Mesodermal cell (in vitro differentiated cells): ENCODE measurements around the gene KIAA2012.

ENCODE experiments used
- H3K27ac ChIP-seq: 2 replicates; pipeline ENCODE4 v1.7.0; 2013; ENCODE audit warnings: mild to moderate bottlenecking, low read depth, low read length, moderate library complexity; ENCODE audit not compliant: severe bottlenecking
- H3K36me3 ChIP-seq: 2 replicates; pipeline ENCODE4 v1.7.1; 2013; ENCODE audit warnings: mild to moderate bottlenecking, low read length, moderate library complexity; ENCODE audit not compliant: control insufficient read depth, insufficient read depth
- H3K4me1 ChIP-seq: one replicate; pipeline ENCODE4 v1.7.1; 2013; ENCODE audit warnings: mild to moderate bottlenecking, low read length; ENCODE audit not compliant: insufficient read depth, control insufficient read depth, poor library complexity, severe bottlenecking
- H3K4me3 ChIP-seq: 2 replicates; pipeline ENCODE4 v1.7.0; 2013; ENCODE audit warnings: low read length, control low read depth, mild to moderate bottlenecking; ENCODE audit not compliant: insufficient read depth, poor library complexity, severe bottlenecking; ENCODE audit errors: extremely low read depth
- H3K9me3 ChIP-seq: 2 replicates; pipeline ENCODE4 v1.7.1; 2013; ENCODE audit warnings: mild to moderate bottlenecking, low read length, moderate library complexity; ENCODE audit not compliant: control insufficient read depth
- WGBS, 2 experiments: methylation state at CpG; one replicate each; pipeline ENCODE4 v1.1.5; 2013; ENCODE audit warnings: missing lambda C conversion rate in 2 of 2; ENCODE audit not compliant: insufficient coverage in 2 of 2; 5-methylcytosine and 5-hydroxymethylcytosine counted together

Gene KIAA2012

DNA sequence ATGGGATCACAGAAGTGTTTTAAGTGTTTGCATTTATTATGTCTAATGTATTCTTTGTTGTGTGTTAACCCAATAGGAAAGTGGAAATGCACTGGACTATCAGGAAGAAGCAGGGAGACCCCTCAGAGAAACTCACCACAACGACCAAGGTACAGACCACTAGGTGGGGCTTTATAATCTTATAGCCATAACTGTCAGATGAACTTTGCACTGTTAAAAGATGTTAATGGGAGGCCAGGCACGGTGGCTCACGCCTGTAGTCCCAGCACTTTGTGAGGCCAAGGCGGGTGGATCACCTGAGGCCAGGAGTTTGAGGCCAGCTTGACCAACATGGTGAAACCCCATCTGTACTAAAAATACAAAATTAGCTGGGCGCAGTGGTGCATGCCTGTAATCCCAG lies 92.2 kb downstream of the KIAA2012 start:
- no peak overlapping the region for H3K27ac ChIP-seq
- 82 to 83% methylated on average over 3 to 4 of the region's 5 CpGs for WGBS, 2 experiments

DNA sequence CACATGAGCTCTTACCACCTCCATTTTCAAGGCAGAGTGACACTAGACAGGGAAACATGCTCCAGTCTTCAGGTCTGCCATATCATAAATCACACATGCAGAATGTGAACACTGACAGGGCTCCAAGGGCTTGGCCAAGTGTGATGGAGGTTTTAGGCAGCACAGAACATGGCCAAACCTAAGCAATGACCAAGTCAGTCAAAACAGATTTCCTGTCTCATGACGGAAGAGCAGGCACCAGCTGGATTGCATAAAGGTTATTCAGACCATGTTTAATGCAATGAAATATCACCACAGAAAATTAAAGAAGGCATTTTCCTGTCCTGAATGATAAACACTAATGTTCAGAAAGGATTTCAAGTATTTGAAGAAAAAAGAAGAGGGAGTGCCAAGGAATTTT lies 92.9 kb downstream of the KIAA2012 start:
- 80% methylated on average over 1 of the region's 1 CpG; no CpG with 5 or more reads in 1 of the 2 experiments for WGBS, 2 experiments
- H3K4me1 ChIP-seq: peaks cover 16% of the 10 kb centered on the region
- H3K9me3 ChIP-seq: no peaks in the 10 kb centered on the region
- no peak overlapping the region for H3K27ac ChIP-seq
- no peak overlapping the region for H3K4me3 ChIP-seq
- H3K36me3 ChIP-seq: no peaks in the 10 kb centered on the region

More for the DNA sequence above, 92.2 kb downstream of the KIAA2012 start:
- H3K4me3 ChIP-seq: no peak overlapping the region
- H3K9me3 ChIP-seq: no peaks in the 10 kb centered on the region
- peaks cover 18% of the 10 kb centered on the region for H3K4me1 ChIP-seq
- no peaks in the 10 kb centered on the region for H3K36me3 ChIP-seq

DNA sequence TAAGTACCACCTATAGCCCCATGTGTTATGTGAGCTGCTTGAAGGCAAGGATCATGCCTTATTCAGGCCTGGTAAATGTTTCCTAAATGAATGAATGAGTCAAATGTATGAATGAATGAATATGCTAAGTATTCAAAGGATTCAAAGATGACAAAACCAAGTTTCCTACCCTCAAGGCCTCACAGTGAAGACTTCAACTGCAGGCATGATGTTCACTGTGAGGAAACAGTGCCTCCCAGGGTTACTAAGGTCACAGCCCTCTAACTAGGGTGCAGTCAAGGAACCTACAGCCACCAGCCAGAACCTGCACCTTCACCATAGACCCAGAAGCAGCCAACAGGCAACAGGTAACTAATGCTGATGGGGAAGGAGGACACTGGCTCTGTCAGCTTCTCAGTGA lies 96.1 kb downstream of the KIAA2012 start:
- H3K9me3 ChIP-seq: no peaks in the 10 kb centered on the region
- H3K4me3 ChIP-seq: no peak overlapping the region

DNA sequence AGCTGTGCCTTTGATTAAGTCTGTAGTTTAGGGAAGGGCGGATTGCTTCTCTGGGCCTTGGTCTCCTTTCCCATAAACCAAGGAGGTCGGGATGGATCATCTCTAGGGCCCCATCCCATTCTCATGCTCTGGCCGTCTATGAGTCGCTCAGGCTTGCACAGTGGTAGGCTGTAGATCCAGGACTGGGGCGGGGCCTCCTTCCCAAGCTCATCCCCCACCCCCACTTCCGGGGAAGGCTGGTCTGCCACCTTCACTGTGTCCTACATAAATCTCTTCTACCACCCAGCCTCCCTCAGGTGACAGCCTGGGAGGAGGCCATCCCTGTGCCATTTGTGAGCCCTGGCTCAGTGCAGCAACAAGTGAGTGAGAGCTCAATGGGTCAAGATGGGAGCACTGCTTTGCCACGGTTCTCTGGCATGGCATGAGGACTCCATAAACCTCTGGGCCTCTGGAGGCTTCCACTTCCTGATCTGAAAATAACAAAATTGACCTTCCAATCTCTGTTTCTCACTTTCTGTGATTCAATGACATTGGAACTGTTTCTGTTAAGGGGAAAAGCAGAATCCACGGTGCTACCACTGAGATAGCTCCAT lies 96.9 kb downstream of the KIAA2012 start:
- Histone ChIP-seq H3K4me3 (no peak overlapping the region), H3K36me3 (no peaks in the 10 kb centered on the region), H3K4me1 (peaks cover 4% of the 10 kb centered on the region), H3K27ac (no peak overlapping the region), H3K9me3 (no peaks in the 10 kb centered on the region)
- WGBS, 2 experiments: 88 to 91% methylated on average over 3 to 7 of the region's 8 CpGs

More for the DNA sequence above, 96.1 kb downstream of the KIAA2012 start:
- Histone ChIP-seq H3K36me3 (no peaks in the 10 kb centered on the region), H3K4me1 (peaks cover 9% of the 10 kb centered on the region), H3K27ac (no peak overlapping the region)

DNA sequence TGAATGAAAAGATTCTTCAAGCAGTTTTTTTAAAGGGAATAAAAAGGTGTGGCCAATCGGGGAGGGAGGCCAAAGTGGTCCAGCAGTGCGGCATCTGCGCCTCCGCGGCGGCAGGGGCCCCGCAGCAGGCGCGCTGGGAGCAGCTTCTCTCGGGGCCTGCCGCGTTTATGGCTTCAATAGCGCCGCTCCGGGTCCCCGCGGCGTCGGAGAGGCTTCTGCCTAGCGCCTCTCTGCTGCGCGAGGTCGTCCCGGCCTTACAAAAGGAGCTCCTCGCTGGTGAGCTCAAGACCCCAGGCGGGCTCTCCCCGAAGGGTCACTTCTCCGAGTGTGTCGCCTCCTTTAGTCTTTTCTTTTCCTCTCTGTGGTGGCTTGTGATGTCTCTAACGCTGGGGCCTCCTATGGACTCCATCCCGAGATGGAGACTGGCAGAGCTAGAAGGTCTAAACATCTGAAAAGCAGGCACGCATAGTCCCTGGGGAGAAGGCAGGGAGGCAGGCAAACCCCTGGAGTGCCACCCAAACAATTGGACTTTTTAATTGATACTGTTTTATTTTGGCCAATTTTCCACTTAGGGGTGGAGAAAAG lies 98.3 kb downstream of the KIAA2012 start:
- peaks cover 4% of the 10 kb centered on the region for H3K4me1 ChIP-seq
- no peak overlapping the region for H3K27ac ChIP-seq
- no peaks in the 10 kb centered on the region for H3K36me3 ChIP-seq
- H3K4me3 ChIP-seq: peak overlapping the region; percentile 3
- WGBS, 2 experiments: 13 to 28% methylated on average over 24 to 30 of the region's 32 CpGs
- H3K9me3 ChIP-seq: no peaks in the 10 kb centered on the region

DNA sequence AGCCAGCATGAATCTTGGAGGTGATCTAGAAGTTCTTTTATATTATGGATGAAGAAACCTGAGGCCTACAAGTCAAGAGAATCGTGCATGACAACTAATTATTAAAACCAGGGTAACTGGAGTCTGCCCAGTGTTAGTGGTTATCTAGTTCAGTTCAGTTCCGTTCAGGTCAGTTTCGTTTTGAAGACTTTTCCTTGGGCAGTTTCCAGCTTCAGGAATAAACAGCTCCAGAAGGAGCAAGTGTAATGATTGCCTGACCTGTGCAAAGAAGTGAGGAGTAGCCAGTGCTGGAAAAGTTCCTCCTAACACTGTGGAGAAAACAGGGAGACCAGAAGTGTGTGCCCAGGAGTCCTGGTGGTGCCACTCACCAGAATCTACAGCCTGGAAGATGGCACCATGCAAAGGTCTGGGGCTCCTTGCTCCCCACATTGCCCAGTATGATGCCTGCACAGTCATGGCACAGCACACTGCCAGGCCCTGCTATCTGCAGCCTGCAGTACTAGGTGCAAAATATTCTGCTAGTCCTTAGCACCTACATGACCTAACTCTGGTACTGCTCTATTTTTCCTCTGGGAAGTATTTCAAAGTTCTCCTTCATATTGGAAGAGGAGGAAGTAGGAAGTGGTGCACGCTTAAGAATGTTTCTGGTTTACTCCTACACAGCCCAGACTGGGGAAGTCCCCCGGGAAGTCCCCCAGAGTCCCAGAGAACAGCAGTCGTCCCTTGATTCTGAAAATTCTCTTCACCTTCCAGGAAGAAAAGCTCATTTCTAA lies 99.6 kb downstream of the KIAA2012 start:
- Histone ChIP-seq H3K4me3 (no peak overlapping the region), H3K36me3 (no peaks in the 10 kb centered on the region), H3K27ac (no peak overlapping the region), H3K9me3 (no peaks in the 10 kb centered on the region), H3K4me1 (peaks cover 4% of the 10 kb centered on the region)
- WGBS, 2 experiments: 92 to 93% methylated on average over 3 of the region's 6 CpGs

DNA sequence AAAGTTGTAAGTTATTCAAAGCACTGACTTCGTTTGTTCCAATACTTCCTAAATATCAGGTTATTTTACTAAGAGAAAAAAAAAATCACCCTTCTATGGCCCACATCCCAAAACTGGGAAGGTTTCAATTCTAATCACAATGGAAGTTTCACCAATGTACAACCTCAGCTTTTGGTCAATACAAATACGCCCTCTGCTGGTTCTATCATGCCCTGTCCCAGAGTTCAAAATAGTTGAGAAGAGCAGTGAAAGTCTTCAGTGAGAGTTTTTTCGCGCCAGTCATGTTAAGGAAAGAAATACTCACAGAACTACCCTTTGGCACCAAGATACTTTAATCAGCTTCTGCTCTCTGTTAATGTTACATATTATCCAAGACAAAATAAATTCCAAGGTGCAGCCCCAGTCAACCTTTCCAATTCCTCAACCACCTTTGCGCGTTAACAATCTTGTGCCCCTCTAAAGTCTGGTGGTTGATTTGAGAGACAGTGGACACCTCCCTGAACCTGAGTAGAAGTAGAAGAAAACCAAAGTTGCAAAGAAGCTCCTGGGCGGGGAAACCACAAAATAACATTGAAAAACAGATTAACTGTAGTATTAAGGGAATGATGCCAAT lies 105.4 kb downstream of the KIAA2012 start:
- Histone ChIP-seq H3K27ac (no peak overlapping the region), H3K9me3 (peaks cover 3% of the 10 kb centered on the region)
- 0 to 56% methylated on average over 1 to 2 of the region's 7 CpGs for WGBS, 2 experiments

DNA sequence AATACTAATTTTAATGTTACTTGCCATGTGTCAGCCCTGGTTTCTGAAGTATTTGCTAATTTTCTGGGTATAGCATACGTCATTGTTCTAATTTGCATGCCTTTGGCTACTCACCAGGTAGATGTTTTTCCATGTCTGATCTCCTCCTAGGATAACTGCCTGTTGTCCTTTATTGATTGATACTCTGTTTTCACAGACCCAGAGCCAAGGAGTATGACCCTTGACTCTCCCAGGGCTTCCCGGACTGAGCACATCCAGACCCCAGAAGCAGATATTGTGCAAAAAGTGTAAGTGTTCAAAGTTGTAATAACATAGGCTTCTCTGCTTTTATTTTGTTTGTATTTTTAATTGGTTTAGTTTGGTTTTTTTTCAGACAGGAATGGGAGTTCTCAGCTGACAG lies 111.5 kb downstream of the KIAA2012 start:
- Histone ChIP-seq H3K4me1 (peaks cover 5% of the 10 kb centered on the region), H3K36me3 (no peaks in the 10 kb centered on the region), H3K9me3 (peaks cover 3% of the 10 kb centered on the region), H3K4me3 (no peak overlapping the region), H3K27ac (no peak overlapping the region)
- 80% methylated on average over 1 to 2 of the region's 2 CpGs for WGBS, 2 experiments

More for the DNA sequence above, 105.4 kb downstream of the KIAA2012 start:
- no peaks in the 10 kb centered on the region for H3K36me3 ChIP-seq
- no peaks in the 10 kb centered on the region for H3K4me1 ChIP-seq
- no peak overlapping the region for H3K4me3 ChIP-seq

DNA sequence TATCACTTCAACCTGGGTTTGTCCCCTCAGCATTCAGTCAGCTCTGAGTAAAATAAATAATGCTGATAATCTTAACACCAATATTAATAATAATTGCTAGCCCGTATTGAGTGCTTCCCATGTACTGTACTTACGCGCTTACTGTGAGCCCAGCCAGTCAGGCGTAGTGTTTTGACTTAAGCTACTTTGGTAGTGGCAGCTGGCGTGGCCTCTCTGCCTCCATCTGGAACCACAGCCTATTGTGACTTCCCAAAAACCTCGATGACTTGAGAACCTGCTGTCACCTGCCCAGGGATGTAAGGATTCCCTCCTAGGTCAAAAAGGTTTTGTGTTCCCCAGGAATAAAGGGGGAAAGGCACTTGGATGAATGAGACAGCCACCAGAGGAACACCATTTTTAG lies 112.1 kb downstream of the KIAA2012 start:
- H3K4me1 ChIP-seq: peaks cover 5% of the 10 kb centered on the region
- WGBS, 2 experiments: 95 to 100% methylated on average over 2 to 5 of the region's 6 CpGs

DNA sequence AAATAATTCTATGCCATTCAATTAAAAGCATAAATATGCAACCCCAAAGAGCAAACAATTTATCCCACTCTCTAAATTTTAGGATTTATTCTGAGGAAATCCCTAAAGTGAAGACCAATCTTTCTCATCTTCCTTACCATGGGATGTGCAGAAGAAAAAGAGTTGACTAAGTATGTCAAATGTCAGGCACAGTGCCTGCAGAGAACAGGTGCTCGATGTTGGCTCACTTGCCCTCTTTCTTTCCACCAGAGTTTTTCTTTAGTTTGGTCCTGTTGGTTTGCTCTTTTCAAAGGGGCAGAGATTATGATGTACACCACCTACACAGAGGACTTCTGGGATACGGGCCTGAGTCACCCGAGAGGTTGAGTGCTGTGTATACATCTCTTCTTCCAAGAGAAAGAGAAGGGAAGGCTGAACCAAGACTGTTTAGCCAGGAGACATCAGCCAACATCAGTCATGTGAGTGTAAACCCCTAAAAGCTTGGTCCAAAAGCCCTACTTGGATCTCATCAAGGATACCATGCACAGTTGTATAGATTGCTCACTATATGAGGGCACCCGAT lies 113.7 kb downstream of the KIAA2012 start:
- Histone ChIP-seq H3K4me3 (no peak overlapping the region), H3K27ac (no peak overlapping the region), H3K36me3 (no peaks in the 10 kb centered on the region), H3K4me1 (peaks cover 5% of the 10 kb centered on the region), H3K9me3 (peaks cover 3% of the 10 kb centered on the region)
- 100% methylated on average over 1 to 3 of the region's 4 CpGs for WGBS, 2 experiments

More for the DNA sequence above, 112.1 kb downstream of the KIAA2012 start:
- Histone ChIP-seq H3K27ac (no peak overlapping the region), H3K4me3 (no peak overlapping the region), H3K36me3 (no peaks in the 10 kb centered on the region), H3K9me3 (peaks cover 3% of the 10 kb centered on the region)
